Calu3 (cell line): Measurements from ENCODE around the gene PLPP6. TPM values are rescaled to one million over a fixed set of nuclear protein-coding genes. Genes with fewer than 3 reads are reported as not detected.
A peak's percentile ranks its signal among the peaks of the same experiment; 100 is the strongest.

ENCODE experiments used
- Bru-seq: library from RNA; stranded (reverse); fragments of 400-500 nt; gene quantifications from one replicate; lab custom pipeline; 2021; lab: Mats Ljungman, UMichigan
- BruChase-seq, 2 experiments: library from RNA; stranded (reverse); fragments of 400-500 nt; gene quantifications; one replicate each; lab custom pipeline; 2021; lab: Mats Ljungman, UMichigan
- BruUV-seq: library from RNA; stranded (reverse); fragments of 400-500 nt; replicated peaks from 2 replicates; lab custom pipeline; 2021; lab: Mats Ljungman, UMichigan
- CTCF ChIA-PET: fragments of 300-600 bp; sonication (Branson Sonifier 250); formaldehyde crosslinking; loops from one replicate; lab custom pipeline; 2022; ENCODE audit warnings: antibody characterized with exemption; lab: Charles Lee
- DNase-seq: peaks from one replicate; pipeline ENCODE4 v3.0.0; 2022
- H3K27ac Mint-ChIP-seq: one replicate; pipeline ENCODE4 v1.8.0; 2022; ENCODE audit warnings: mixed read lengths; ENCODE audit not compliant: unreplicated experiment
- H3K27me3 Mint-ChIP-seq: one replicate; pipeline ENCODE4 v1.8.0; 2022; ENCODE audit warnings: mixed read lengths; ENCODE audit not compliant: unreplicated experiment
- H3K36me3 Mint-ChIP-seq: one replicate; pipeline ENCODE4 v1.8.0; 2022; ENCODE audit warnings: mild to moderate bottlenecking, moderate library complexity, mixed read lengths; ENCODE audit not compliant: insufficient read depth, unreplicated experiment
- H3K4me1 Mint-ChIP-seq: one replicate; pipeline ENCODE4 v1.8.0; 2022; ENCODE audit warnings: mild to moderate bottlenecking, low read depth, mixed read lengths; ENCODE audit not compliant: unreplicated experiment
- H3K4me3 Mint-ChIP-seq: one replicate; pipeline ENCODE4 v1.8.0; 2022; ENCODE audit warnings: mild to moderate bottlenecking, low read depth, moderate library complexity, mixed read lengths; ENCODE audit not compliant: unreplicated experiment
- H3K9me3 Mint-ChIP-seq: one replicate; pipeline ENCODE4 v1.8.0; 2022; ENCODE audit warnings: low read depth, mixed read lengths; ENCODE audit not compliant: unreplicated experiment
- CTCF ChIP-seq: fragments of 200-600 bp; IDR thresholded peaks from one replicate; pipeline ENCODE4 v1.8.0; 2022; ENCODE audit warnings: antibody characterized with exemption; ENCODE audit not compliant: unreplicated experiment
- intact Hi-C: fragments of 100-400 bp; cut with micrococcal nuclease; formaldehyde crosslinking; loops from one replicate; pipeline ENCODE4 v1.10.0; 2022; ENCODE audit not compliant: unreplicated experiment
- long read RNA-seq: library from polyadenylated mRNA; stranded (forward); transcript quantifications from one replicate; pipeline ENCODE4 v2.0.0, GENCODE V29; 2022
- total RNA-seq: library from RNA; stranded (reverse); gene quantifications from 2 replicates; pipeline ENCODE4 v1.2.3, GENCODE V29; 2022

Gene PLPP6
- total RNA-seq (10.3 and 11.1 TPM in 2 replicates), Bru-seq, nascent RNA (percentile 82 among the genes with signal in this experiment), BruChase-seq, experiment 1, labeled RNA remaining after a 6-hour chase (percentile 71 among the genes with signal in this experiment), BruChase-seq, experiment 2, labeled RNA remaining after a 2-hour chase (percentile 91 among the genes with signal in this experiment)
- long read RNA-seq, transcript PLPP6-201 (1 exons, 2,944 nt), result major isoform, 38 of 38 reads
- long read RNA-seq, partial matches to known transcripts, result 0 of 38 reads
- long read RNA-seq, other reads (novel, unspliced or antisense), result 0 of 38 reads

DNA sequence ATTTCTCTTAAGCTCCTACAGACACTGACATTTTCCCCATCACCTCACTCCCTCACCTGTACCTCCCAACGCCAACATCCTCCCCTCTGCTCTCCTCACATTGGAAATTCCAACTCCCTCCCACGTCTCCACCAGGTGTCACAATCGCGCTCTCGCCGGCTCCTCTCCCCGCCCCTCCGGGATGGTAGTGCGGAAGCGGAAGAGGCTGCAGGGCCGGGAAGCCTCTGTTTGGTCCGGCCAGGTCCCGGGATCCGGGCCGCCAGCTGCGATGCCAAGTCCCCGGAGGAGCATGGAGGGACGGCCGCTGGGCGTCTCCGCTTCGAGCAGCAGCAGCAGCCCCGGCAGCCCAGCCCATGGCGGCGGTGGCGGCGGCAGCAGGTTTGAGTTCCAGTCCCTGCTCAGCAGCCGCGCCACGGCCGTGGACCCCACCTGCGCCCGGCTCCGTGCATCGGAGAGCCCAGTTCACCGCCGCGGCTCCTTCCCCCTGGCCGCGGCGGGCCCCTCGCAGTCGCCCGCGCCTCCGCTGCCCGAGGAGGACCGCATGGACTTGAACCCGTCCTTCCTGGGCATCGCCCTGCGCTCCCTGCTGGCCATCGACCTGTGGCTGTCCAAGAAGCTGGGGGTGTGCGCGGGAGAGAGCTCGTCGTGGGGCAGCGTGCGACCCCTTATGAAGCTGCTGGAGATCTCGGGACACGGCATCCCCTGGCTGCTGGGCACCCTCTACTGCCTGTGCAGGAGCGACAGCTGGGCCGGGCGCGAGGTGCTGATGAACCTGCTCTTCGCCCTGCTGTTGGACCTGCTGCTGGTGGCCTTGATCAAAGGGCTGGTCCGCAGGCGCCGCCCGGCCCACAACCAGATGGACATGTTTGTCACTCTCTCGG, at the start of gene PLPP6:
Gene PLPP6 (plus strand): TSS at position 187 of the 881 bp plus-strand sequence. CDS start 82 bp downstream, at position 269.
- Mint-ChIP-seq H3K9me3 (no peaks in the 10 kb centered on the region), H3K36me3 (peaks cover 40% of the 10 kb centered on the region), H3K27ac (peak within 1 kb of the TSS; percentile 69), H3K4me1 (peaks cover 22% of the 10 kb centered on the region), H3K4me3 (peak within 1 kb of the TSS; percentile 79), H3K27me3 (no peaks in the 10 kb centered on the region)
- TF ChIP-seq CTCF, result no peak
- CTCF ChIA-PET, result interaction anchor here (0.6 kb wide), 1 partner anchor 500 kb away, joined by 4 read pairs; no protein-coding TSS in a partner anchor
- intact Hi-C loops, result no loop called here
- DNase-seq, result peak; percentile 91
- BruUV-seq, result no TSS peak

- no peaks in the 10 kb centered on the region for H3K4me1 Mint-ChIP-seq
- DNase-seq, result no peak
- no TSS peak for BruUV-seq
- intact Hi-C loops, result no loop called here
- H3K4me3 Mint-ChIP-seq, result no peak overlapping the region
- H3K9me3 Mint-ChIP-seq, result no peaks in the 10 kb centered on the region
- no peaks in the 10 kb centered on the region for H3K36me3 Mint-ChIP-seq
- H3K27me3 Mint-ChIP-seq, result no peaks in the 10 kb centered on the region
- H3K27ac Mint-ChIP-seq, result no peak overlapping the region
- CTCF ChIA-PET, result no interaction called here
- no peak for TF ChIP-seq CTCF
Measured at GRCh38 chr9:4614627-4615026, 47.5 kb upstream of the PLPP6 start.

DNA sequence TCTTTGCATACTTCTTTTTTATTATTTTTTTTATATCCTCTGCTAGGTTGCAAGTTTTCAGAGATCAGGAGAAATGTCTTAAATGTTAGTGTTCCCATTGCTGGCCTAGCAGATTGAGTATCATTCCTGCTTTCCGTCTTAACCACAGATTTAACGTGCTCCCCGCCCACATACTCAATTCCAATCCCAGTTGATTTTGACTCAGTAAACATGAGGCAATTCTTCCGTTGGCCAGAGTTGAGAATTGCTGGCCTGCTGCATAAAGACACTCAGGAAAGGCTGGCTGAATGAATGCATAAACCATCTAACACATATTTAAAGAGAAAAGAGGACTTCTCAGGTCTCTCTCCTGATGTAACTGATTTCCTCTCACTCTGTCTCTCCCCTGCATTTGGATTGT, 46.8 kb upstream of the PLPP6 start:
- Mint-ChIP-seq H3K27ac (no peak overlapping the region), H3K27me3 (no peaks in the 10 kb centered on the region), H3K9me3 (no peaks in the 10 kb centered on the region), H3K4me3 (no peak overlapping the region), H3K36me3 (no peaks in the 10 kb centered on the region), H3K4me1 (no peaks in the 10 kb centered on the region)
- CTCF ChIA-PET, result no interaction called here
- DNase-seq, result no peak
- no peak for TF ChIP-seq CTCF
- BruUV-seq, result no TSS peak
- intact Hi-C loops, result no loop called here

GRCh38 chr9:4615778-4616177, 46.3 kb upstream of the PLPP6 start:
- no peak for TF ChIP-seq CTCF
- Mint-ChIP-seq H3K4me3 (no peak overlapping the region), H3K27ac (no peak overlapping the region), H3K36me3 (no peaks in the 10 kb centered on the region), H3K27me3 (no peaks in the 10 kb centered on the region), H3K4me1 (no peaks in the 10 kb centered on the region), H3K9me3 (no peaks in the 10 kb centered on the region)
- no TSS peak for BruUV-seq
- intact Hi-C loops, result no loop called here
- CTCF ChIA-PET, result no interaction called here
- no peak for DNase-seq
